ENCODE results near the gene LRRN2. TPM values are rescaled to one million over a fixed set of nuclear protein-coding genes. Genes with fewer than 3 reads are reported as not detected.

Gene LRRN2
- total RNA-seq, 1 experiment from 2014 or later: 5.8 TPM

DNA sequence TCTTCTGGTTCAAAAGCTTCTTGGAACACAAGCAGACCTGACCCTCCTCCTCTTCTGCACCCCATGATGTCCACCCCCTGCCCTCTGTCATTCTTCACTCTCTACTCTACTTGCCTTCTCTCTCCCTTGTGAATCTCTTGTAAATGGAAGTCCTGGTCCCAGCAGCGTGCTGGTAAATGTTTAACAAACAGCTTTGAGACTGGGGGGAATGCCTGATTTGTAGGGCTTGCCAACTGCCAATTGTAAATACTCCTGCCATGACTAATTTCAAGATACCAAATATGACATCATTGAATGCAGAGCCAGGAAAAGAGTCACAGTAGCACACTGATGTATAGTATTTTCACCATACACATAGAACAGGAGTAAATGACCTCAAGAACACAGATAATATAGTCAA is 40.9 kb upstream of the LRRN2 start:
- no peaks in the 10 kb centered on the region; the same call in 1 of the 2 replicates for H3K27me3 ChIP-seq (ENCODE audit: insufficient read depth, low read length)
- H3K56ac ChIP-seq (ENCODE audit: insufficient read length, low read depth, low read length): no peak overlapping the region
- H3K4me3 Mint-ChIP-seq: no peak overlapping the region
- no peak overlapping the region for H3K18ac ChIP-seq (ENCODE audit: insufficient read length, low read depth, low read length)
- H3K4me2 ChIP-seq (ENCODE audit: insufficient read depth, insufficient read length, low read length): no peak overlapping the region
- H3K23me2 ChIP-seq (ENCODE audit: insufficient read length, low read depth, low read length, poor library complexity, severe bottlenecking): no peaks in the 10 kb centered on the region
- H3K4ac ChIP-seq (ENCODE audit: low read depth, low read length): no peak overlapping the region
- no peak overlapping the region for H2BK15ac ChIP-seq (ENCODE audit: low read depth, low read length)
- no peak overlapping the region for H3K27ac ChIP-seq (ENCODE audit: insufficient read length, low read depth, low read length)
- H3K4me1 Mint-ChIP-seq: peaks cover 26% of the 10 kb centered on the region in 2 experiments
- TF ChIP-seq, protein P1, sequence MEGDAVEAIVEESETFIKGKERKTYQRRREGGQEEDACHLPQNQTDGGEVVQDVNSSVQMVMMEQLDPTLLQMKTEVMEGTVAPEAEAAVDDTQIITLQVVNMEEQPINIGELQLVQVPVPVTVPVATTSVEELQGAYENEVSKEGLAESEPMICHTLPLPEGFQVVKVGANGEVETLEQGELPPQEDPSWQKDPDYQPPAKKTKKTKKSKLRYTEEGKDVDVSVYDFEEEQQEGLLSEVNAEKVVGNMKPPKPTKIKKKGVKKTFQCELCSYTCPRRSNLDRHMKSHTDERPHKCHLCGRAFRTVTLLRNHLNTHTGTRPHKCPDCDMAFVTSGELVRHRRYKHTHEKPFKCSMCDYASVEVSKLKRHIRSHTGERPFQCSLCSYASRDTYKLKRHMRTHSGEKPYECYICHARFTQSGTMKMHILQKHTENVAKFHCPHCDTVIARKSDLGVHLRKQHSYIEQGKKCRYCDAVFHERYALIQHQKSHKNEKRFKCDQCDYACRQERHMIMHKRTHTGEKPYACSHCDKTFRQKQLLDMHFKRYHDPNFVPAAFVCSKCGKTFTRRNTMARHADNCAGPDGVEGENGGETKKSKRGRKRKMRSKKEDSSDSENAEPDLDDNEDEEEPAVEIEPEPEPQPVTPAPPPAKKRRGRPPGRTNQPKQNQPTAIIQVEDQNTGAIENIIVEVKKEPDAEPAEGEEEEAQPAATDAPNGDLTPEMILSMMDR (conservative IDR thresholded peaks at IDR 0.05): no peak
- H3K27me3 Mint-ChIP-seq (ENCODE audit: low read depth): peaks cover 43% of the 10 kb centered on the region
- H2BK120ac ChIP-seq (ENCODE audit: low read depth, low read length, poor library complexity, severe bottlenecking): no peak overlapping the region
- no peak overlapping the region for H2BK5ac ChIP-seq (ENCODE audit: insufficient read length, low read length)
- H3K14ac ChIP-seq (ENCODE audit: insufficient read depth, low read length): no peak overlapping the region
- no peaks in the 10 kb centered on the region for H3K79me1 ChIP-seq (ENCODE audit: insufficient read depth, low read depth, low read length, poor library complexity, severe bottlenecking)
- H2AK5ac ChIP-seq (ENCODE audit: insufficient read length, low read length): no peak overlapping the region
- H2BK20ac ChIP-seq (ENCODE audit: low read depth, low read length, poor library complexity, severe bottlenecking): no peak overlapping the region
- H3K9me3 Mint-ChIP-seq: no peaks in the 10 kb centered on the region; a peak in 1 of 5 replicates
- WGBS (ENCODE audit: extremely low coverage, insufficient read length, low lambda C conversion rate): no CpG with 5 or more reads among the region's 1 CpG
- no peak overlapping the region for H3K27ac Mint-ChIP-seq
- no peak overlapping the region for H3K23ac ChIP-seq (ENCODE audit: insufficient read length, low read depth, low read length)
- no peak overlapping the region for H2BK12ac ChIP-seq (ENCODE audit: insufficient read length, low read depth, low read length)
- no peaks in the 10 kb centered on the region for H3K9me3 ChIP-seq (ENCODE audit: control insufficient read depth, low read depth, low read length)
- H3K9ac ChIP-seq (ENCODE audit: extremely low read depth, insufficient read length, low read length): no peak overlapping the region
- H2AFZ ChIP-seq (ENCODE audit: low read length): no peak overlapping the region
- H3K79me2 ChIP-seq (ENCODE audit: insufficient read depth, low read length): no peaks in the 10 kb centered on the region
- no peaks in the 10 kb centered on the region; the same call in 1 of the 2 replicates for H3K4me1 ChIP-seq (ENCODE audit: insufficient read depth, low read length)
- H3T11ph ChIP-seq (ENCODE audit: low read length): no peak overlapping the region
- no peaks in the 10 kb centered on the region for H4K20me1 ChIP-seq (ENCODE audit: control insufficient read depth, insufficient read depth, insufficient read length)
- H4K5ac ChIP-seq (ENCODE audit: insufficient read length, low read depth, low read length): no peak overlapping the region
- H3K36me3 Mint-ChIP-seq (ENCODE audit: insufficient read depth in 1 of 3, low read depth in 3 of 3): no peaks in the 10 kb centered on the region
- H4K91ac ChIP-seq (ENCODE audit: insufficient read length, low read depth, low read length): no peak overlapping the region
- no peak overlapping the region for H4K8ac ChIP-seq (replicated peaks; ENCODE audit: insufficient read length, low read depth, low read length)
- DNase-seq: no peak
